ENCODE measurements around the gene POLR2I. TPM values are rescaled to one million over a fixed set of nuclear protein-coding genes. Genes with fewer than 3 reads are reported as not detected.
A peak's percentile ranks its signal among the peaks of the same experiment; 100 is the strongest.

Gene POLR2I
- total RNA-seq, 4 donors from 2014 or later, result 64.8 to 152 (median 85.7) TPM

DNA sequence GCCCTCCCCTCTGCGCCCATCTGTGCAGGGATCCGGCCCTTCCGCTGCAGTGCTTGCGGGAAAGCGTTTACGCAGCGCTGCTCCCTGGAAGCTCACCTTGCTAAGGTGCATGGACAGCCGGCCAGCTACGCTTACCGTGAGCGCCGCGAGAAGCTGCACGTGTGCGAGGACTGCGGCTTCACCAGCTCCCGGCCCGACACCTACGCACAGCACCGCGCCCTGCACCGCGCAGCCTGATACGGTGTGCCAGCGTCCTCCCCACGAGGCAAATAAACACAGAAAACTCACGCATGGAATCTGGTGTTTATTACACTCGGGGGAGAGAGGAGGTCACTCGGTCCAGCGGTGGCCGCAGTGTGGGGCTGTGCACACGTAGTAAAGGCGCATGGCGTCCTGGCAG, 1.2 kb downstream of the POLR2I start:
- DNase-seq (ENCODE audit: extremely low spot score), result no peak
- peak overlapping the region in 3 of 4 donors; percentile 88 to 96 (median 91) for H3K27ac ChIP-seq (replicated peaks in 1 of 4)
- WGBS, result 88% methylated on average over 29 of the region's 34 CpGs
- TF ChIP-seq EP300 (IDR thresholded peaks at IDR 0.05), result no peak
- TF ChIP-seq POLR2AphosphoS5 (IDR thresholded peaks at IDR 0.05), result no peak
- TF ChIP-seq, protein P1, sequence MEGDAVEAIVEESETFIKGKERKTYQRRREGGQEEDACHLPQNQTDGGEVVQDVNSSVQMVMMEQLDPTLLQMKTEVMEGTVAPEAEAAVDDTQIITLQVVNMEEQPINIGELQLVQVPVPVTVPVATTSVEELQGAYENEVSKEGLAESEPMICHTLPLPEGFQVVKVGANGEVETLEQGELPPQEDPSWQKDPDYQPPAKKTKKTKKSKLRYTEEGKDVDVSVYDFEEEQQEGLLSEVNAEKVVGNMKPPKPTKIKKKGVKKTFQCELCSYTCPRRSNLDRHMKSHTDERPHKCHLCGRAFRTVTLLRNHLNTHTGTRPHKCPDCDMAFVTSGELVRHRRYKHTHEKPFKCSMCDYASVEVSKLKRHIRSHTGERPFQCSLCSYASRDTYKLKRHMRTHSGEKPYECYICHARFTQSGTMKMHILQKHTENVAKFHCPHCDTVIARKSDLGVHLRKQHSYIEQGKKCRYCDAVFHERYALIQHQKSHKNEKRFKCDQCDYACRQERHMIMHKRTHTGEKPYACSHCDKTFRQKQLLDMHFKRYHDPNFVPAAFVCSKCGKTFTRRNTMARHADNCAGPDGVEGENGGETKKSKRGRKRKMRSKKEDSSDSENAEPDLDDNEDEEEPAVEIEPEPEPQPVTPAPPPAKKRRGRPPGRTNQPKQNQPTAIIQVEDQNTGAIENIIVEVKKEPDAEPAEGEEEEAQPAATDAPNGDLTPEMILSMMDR (IDR thresholded peaks at IDR 0.05), result no peak
- TF ChIP-seq POLR2A (IDR thresholded peaks at IDR 0.05; ENCODE audit: low read depth), result no peak
- no peaks in the 10 kb centered on the region for H3K9me3 ChIP-seq
- H3K27me3 ChIP-seq, result no peaks in the 10 kb centered on the region
- H3K36me3 ChIP-seq, result peaks cover 15 to 62% (median 48%) of the 10 kb centered on the region in 4 donors
- intact Hi-C loops (cut with DNase I), result loop anchor here (5.0 kb wide), 2 partner anchors 56 to 116 kb away; partner anchors contain the start of gene SDHAF1
- peak overlapping the region; percentile 72 to 80 (median 74) for H3K4me3 ChIP-seq
- H3K4me1 ChIP-seq, result peaks cover 23 to 45% (median 38%) of the 10 kb centered on the region in 4 donors

DNA sequence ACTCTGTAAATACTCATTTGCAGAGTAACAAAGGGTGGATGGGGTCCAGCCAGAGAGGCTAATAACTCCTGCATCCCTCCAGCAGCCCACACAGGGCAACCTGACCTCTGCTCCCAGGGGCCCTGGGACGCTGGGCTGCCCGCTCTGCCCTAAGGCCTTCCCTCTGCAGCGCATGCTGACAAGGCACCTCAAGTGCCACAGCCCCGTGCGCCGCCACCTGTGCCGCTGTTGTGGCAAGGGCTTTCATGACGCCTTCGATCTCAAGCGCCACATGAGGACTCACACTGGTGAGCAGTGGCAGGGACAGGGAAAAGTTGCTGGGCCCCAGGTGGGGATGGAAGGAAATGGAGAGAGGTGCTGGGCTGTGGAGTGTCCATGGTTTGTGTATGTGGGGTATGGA, 2.0 kb downstream of the POLR2I start:
- Histone ChIP-seq H3K27me3 (no peaks in the 10 kb centered on the region), H3K36me3 (peaks cover 14 to 62% (median 44%) of the 10 kb centered on the region in 4 donors), H3K27ac (replicated peaks in 1 of 4) (no peak overlapping the region), H3K4me1 (peaks cover 23 to 38% (median 32%) of the 10 kb centered on the region in 4 donors), H3K4me3 (no peak overlapping the region), H3K9me3 (no peaks in the 10 kb centered on the region)
- WGBS, result 93% methylated on average over 3 of the region's 10 CpGs
- TF ChIP-seq, protein P1 (IDR thresholded peaks at IDR 0.05), result no peak
- TF ChIP-seq POLR2AphosphoS5 (IDR thresholded peaks at IDR 0.05), result no peak
- TF ChIP-seq POLR2A (IDR thresholded peaks at IDR 0.05; ENCODE audit: low read depth), result no peak
- TF ChIP-seq EP300 (IDR thresholded peaks at IDR 0.05), result no peak
- intact Hi-C loops (cut with DNase I), result loop anchor here (5.0 kb wide), 2 partner anchors 55 to 115 kb away; partner anchors contain the start of gene SDHAF1
- no peak for DNase-seq (ENCODE audit: extremely low spot score)

DNA sequence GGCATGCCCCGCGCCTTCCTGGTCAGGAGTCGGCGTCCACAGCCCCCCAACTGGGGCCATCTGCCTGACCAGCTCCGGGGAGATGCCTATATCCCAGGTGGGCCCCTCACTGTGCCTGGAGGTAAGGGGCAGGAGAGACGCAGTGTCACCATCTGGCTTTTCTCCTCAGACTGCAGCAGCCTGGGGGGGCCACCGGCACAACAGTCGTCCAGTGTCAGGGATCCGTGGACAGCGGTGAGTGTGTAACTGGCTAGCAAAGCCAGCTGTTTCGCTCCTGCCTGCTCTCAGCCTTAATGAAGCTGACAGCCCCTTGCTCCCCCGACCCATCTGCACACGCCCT, 3.5 kb downstream of the POLR2I start:
- Histone ChIP-seq H3K4me3 (no peak overlapping the region), H3K9me3 (no peaks in the 10 kb centered on the region), H3K4me1 (peaks cover 15 to 23% (median 19%) of the 10 kb centered on the region in 4 donors), H3K27ac (replicated peaks in 1 of 4) (no peak overlapping the region), H3K36me3 (peaks cover 14 to 62% (median 40%) of the 10 kb centered on the region in 4 donors), H3K27me3 (no peaks in the 10 kb centered on the region)
- no peak for DNase-seq (ENCODE audit: extremely low spot score)
- 77% methylated on average over 11 of the region's 13 CpGs for WGBS
- TF ChIP-seq POLR2A (IDR thresholded peaks at IDR 0.05; ENCODE audit: low read depth) (no peak), POLR2AphosphoS5 (IDR thresholded peaks at IDR 0.05) (no peak), EP300 (IDR thresholded peaks at IDR 0.05) (no peak)
- TF ChIP-seq, protein P1 (IDR thresholded peaks at IDR 0.05), result no peak
- intact Hi-C loops (cut with DNase I), result loop anchor here (5.0 kb wide), 2 partner anchors 54 to 114 kb away; partner anchors contain the start of gene SDHAF1

DNA sequence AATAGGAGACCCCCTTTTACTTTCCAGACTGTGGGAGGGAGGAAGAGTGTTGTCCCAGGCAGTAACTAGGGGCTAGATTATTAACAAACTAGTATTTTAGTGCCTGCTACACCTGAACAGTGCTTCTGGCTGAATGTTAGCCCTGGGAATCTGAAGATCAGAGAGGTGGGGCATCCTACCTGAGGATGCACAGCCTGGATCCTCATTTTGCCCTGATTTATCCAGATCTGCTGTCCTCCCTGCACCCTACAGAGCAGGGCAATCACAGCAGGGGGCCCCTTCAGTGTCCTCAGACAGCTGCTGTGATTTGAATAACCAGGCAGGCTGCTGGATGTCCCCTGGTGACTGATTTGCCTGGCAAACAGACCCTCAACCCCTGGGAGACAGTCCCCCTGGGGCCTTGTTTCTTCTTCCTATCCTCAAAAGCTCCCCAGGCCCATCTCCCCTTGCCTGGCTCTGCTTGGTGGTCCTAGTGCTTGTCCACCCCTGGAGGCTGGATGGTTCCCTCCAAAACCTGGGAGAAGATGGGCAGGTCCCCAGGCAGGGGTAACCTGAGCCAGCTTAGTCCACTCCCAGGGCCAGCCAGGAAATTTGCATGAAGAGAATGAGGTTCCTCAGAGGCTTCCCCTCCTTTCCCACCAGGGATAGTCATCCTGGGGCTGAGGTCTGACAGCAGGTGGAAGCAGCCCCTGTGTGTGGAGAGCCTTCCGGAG, 4.0 kb downstream of the POLR2I start, which contains the start of gene OVOL3:
TSS of gene OVOL3 (plus strand) at position 657 of the 713 bp plus-strand sequence. CDS start 60 bp downstream, outside the sequence.
- no peak for TF ChIP-seq POLR2A (IDR thresholded peaks at IDR 0.05; ENCODE audit: low read depth)
- no peak for TF ChIP-seq POLR2AphosphoS5 (IDR thresholded peaks at IDR 0.05)
- no peak for TF ChIP-seq EP300 (IDR thresholded peaks at IDR 0.05)
- TF ChIP-seq, protein P1 (IDR thresholded peaks at IDR 0.05), result no peak
- Histone ChIP-seq H3K4me3 (no peak within 1 kb of the TSS), H3K36me3 (peaks cover 14 to 65% (median 40%) of the 10 kb centered on the region in 4 donors), H3K27me3 (no peaks in the 10 kb centered on the region), H3K4me1 (peaks cover 10 to 18% (median 14%) of the 10 kb centered on the region in 4 donors), H3K9me3 (no peaks in the 10 kb centered on the region), H3K27ac (replicated peaks in 1 of 4) (no peak within 1 kb of the TSS)
- no peak for DNase-seq (ENCODE audit: extremely low spot score)
- 67% methylated on average over 1 of the region's 1 CpG for WGBS
- intact Hi-C loops (cut with DNase I), result loop anchor here (5.0 kb wide), 2 partner anchors 53 to 113 kb away; partner anchors contain the start of gene SDHAF1
